ENCODE data around the gene N4BP2L2.

Gene N4BP2L2

GRCh38 chr13:32445461-32445860 is 93.1 kb downstream of the N4BP2L2 start:
- 88% methylated on average over 1 of the region's 2 CpGs; no CpG with 5 or more reads in 1 of the 2 experiments for WGBS, 2 experiments (ENCODE audit: insufficient coverage in 2 of 2)
- no peaks in the 10 kb centered on the region for H3K9me3 ChIP-seq (ENCODE audit: control insufficient read depth, low read length)
- H3K27ac ChIP-seq (ENCODE audit: low read depth, low read length, severe bottlenecking): no peak overlapping the region
- H3K4me1 ChIP-seq (ENCODE audit: control insufficient read depth, insufficient read depth, low read length, poor library complexity, severe bottlenecking): no peaks in the 10 kb centered on the region
- H3K4me3 ChIP-seq (ENCODE audit: extremely low read depth, insufficient read depth, low read length, poor library complexity, severe bottlenecking): no peak overlapping the region
- peaks cover 9% of the 10 kb centered on the region for H3K36me3 ChIP-seq (ENCODE audit: control insufficient read depth, insufficient read depth, low read length)

GRCh38 chr13:32443111-32443510 is 95.5 kb downstream of the N4BP2L2 start:
- Histone ChIP-seq H3K9me3 (ENCODE audit: control insufficient read depth, low read length) (no peaks in the 10 kb centered on the region), H3K36me3 (ENCODE audit: control insufficient read depth, insufficient read depth, low read length) (peaks cover 9% of the 10 kb centered on the region)
- WGBS, 2 experiments (ENCODE audit: insufficient coverage in 2 of 2): 76 to 100% methylated on average over 1 to 2 of the region's 2 CpGs

GRCh38 chr13:32438871-32439270 is 99.7 kb downstream of the N4BP2L2 start:
- Histone ChIP-seq H3K4me3 (ENCODE audit: extremely low read depth, insufficient read depth, low read length, poor library complexity, severe bottlenecking) (no peak overlapping the region), H3K27ac (ENCODE audit: low read depth, low read length, severe bottlenecking) (no peak overlapping the region), H3K9me3 (ENCODE audit: control insufficient read depth, low read length) (no peaks in the 10 kb centered on the region), H3K36me3 (ENCODE audit: control insufficient read depth, insufficient read depth, low read length) (peaks cover 11% of the 10 kb centered on the region), H3K4me1 (ENCODE audit: control insufficient read depth, insufficient read depth, low read length, poor library complexity, severe bottlenecking) (no peaks in the 10 kb centered on the region)
- 88 to 93% methylated on average over 4 of the region's 4 CpGs for WGBS, 2 experiments (ENCODE audit: insufficient coverage in 2 of 2)

More at GRCh38 chr13:32443111-32443510, 95.5 kb downstream of the N4BP2L2 start:
- H3K4me3 ChIP-seq (ENCODE audit: extremely low read depth, insufficient read depth, low read length, poor library complexity, severe bottlenecking): no peak overlapping the region
- H3K27ac ChIP-seq (ENCODE audit: low read depth, low read length, severe bottlenecking): no peak overlapping the region
- H3K4me1 ChIP-seq (ENCODE audit: control insufficient read depth, insufficient read depth, low read length, poor library complexity, severe bottlenecking): no peaks in the 10 kb centered on the region

DNA sequence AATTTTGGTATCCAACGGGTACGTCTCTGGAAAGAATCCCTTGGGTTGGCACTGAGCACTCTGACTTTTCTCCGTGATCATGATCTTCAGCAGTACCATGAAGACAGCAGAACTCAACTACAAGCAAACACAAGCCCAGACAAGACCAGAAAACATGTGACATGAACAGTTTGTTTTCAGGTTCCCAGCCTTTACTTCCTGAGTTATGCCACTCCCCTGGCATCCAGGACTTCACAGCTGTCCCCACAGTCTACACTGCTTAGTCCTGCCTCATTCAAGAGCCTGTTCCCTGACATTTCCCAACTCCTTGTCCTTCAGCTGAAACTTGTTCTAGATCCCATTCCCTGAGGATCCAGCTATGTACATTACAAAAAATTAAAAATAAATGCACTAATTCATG is 105.7 kb downstream of the N4BP2L2 start:
- H3K4me3 ChIP-seq (ENCODE audit: extremely low read depth, insufficient read depth, low read length, poor library complexity, severe bottlenecking): no peak overlapping the region
- WGBS, 2 experiments (ENCODE audit: insufficient coverage in 2 of 2): 83 to 100% methylated on average over 3 of the region's 3 CpGs
- peaks cover 8% of the 10 kb centered on the region for H3K4me1 ChIP-seq (ENCODE audit: control insufficient read depth, insufficient read depth, low read length, poor library complexity, severe bottlenecking)
- H3K27ac ChIP-seq (ENCODE audit: low read depth, low read length, severe bottlenecking): no peak overlapping the region
- no peaks in the 10 kb centered on the region for H3K9me3 ChIP-seq (ENCODE audit: control insufficient read depth, low read length)
- peaks cover 24% of the 10 kb centered on the region for H3K36me3 ChIP-seq (ENCODE audit: control insufficient read depth, insufficient read depth, low read length)

- Histone ChIP-seq H3K4me3 (ENCODE audit: extremely low read depth, insufficient read depth, low read length, poor library complexity, severe bottlenecking) (no peak overlapping the region), H3K27ac (ENCODE audit: low read depth, low read length, severe bottlenecking) (no peak overlapping the region), H3K9me3 (ENCODE audit: control insufficient read depth, low read length) (no peaks in the 10 kb centered on the region), H3K4me1 (ENCODE audit: control insufficient read depth, insufficient read depth, low read length, poor library complexity, severe bottlenecking) (peaks cover 8% of the 10 kb centered on the region), H3K36me3 (ENCODE audit: control insufficient read depth, insufficient read depth, low read length) (peaks cover 20% of the 10 kb centered on the region)
- 100% methylated on average over 1 of the region's 5 CpGs; no CpG with 5 or more reads in 1 of the 2 experiments for WGBS, 2 experiments (ENCODE audit: insufficient coverage in 2 of 2)
Measured at GRCh38 chr13:32431361-32431760, 107.2 kb downstream of the N4BP2L2 start.

- Histone ChIP-seq H3K4me1 (ENCODE audit: control insufficient read depth, insufficient read depth, low read length, poor library complexity, severe bottlenecking) (peaks cover 8% of the 10 kb centered on the region), H3K4me3 (ENCODE audit: extremely low read depth, insufficient read depth, low read length, poor library complexity, severe bottlenecking) (no peak overlapping the region), H3K9me3 (ENCODE audit: control insufficient read depth, low read length) (no peaks in the 10 kb centered on the region), H3K27ac (ENCODE audit: low read depth, low read length, severe bottlenecking) (peak overlapping the region; percentile 6), H3K36me3 (ENCODE audit: control insufficient read depth, insufficient read depth, low read length) (peaks cover 20% of the 10 kb centered on the region)
- WGBS, 2 experiments (ENCODE audit: insufficient coverage in 2 of 2): 75 to 88% methylated on average over 2 to 5 of the region's 6 CpGs
Measured at GRCh38 chr13:32430018-32430747, 108.4 kb downstream of the N4BP2L2 start.

DNA sequence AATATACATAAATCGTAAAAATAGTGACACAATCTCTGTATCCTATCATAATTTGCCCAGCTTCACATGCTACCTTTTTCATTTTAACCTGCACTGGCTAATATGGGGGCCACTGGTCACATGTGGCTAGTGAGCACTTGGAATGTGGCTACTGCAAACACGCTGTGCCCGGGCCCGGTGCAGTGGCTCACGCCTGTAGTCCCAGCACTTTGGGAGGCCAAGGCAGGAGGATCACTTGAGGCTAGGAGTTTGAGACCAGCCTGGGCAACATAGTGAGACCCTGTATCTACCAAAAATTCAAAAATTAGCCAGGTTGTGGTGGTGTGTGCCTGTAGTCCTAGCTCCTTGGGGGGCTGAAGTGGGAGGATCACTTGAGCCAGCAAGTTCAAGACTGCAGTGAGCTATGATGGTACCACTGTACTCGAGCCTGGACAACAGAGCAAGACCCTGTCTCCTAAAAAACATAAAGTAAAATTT is 109.1 kb downstream of the N4BP2L2 start:
- Histone ChIP-seq H3K36me3 (ENCODE audit: control insufficient read depth, insufficient read depth, low read length) (peaks cover 20% of the 10 kb centered on the region), H3K4me3 (ENCODE audit: extremely low read depth, insufficient read depth, low read length, poor library complexity, severe bottlenecking) (no peak overlapping the region), H3K4me1 (ENCODE audit: control insufficient read depth, insufficient read depth, low read length, poor library complexity, severe bottlenecking) (peaks cover 8% of the 10 kb centered on the region), H3K27ac (ENCODE audit: low read depth, low read length, severe bottlenecking) (no peak overlapping the region), H3K9me3 (ENCODE audit: control insufficient read depth, low read length) (no peaks in the 10 kb centered on the region)
- WGBS, 2 experiments (ENCODE audit: insufficient coverage in 2 of 2): 82 to 100% methylated on average over 4 of the region's 6 CpGs

DNA sequence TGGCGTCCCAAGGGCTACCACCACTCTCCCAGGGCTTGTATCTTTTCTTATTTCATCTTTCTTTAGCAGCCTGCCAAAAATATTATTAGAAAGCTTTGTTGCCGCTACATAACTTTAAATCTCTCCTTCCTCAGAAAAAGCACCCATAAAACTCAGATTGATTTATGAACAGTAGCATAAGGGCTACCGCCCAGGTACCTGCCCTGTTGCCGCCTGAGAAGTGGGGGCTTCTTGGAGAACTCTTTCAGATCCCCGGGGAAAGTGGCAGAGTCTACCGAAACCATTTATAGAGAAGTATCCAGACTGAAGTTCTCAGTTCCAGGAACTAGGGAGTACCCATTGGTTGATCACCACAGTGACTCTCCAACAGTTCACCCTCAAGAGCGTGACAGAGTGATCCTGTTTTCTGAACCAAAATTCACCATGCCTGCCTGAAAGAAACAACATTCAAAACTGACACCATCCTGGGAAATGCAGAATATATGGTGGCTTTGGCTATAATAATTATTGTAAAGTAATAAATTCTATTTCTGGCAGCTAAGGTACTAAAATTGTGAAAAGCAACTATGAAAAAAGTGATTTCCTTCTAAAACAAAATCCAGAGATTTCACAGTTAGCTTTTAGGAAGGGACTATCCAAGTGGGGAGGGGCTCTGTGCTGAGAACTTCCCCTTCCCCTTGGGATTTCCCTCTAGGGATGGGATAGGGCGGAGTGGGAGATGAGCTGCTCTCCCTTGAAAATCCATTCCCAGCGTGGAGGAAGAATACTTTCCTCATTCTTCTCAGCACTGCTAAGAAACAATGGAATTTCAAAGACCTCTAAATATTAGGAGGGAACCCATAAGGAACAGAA is 109.8 kb downstream of the N4BP2L2 start:
- Histone ChIP-seq H3K4me3 (ENCODE audit: extremely low read depth, insufficient read depth, low read length, poor library complexity, severe bottlenecking) (peak overlapping the region; percentile 53), H3K27ac (ENCODE audit: low read depth, low read length, severe bottlenecking) (no peak overlapping the region), H3K36me3 (ENCODE audit: control insufficient read depth, insufficient read depth, low read length) (peaks cover 20% of the 10 kb centered on the region), H3K9me3 (ENCODE audit: control insufficient read depth, low read length) (no peaks in the 10 kb centered on the region), H3K4me1 (ENCODE audit: control insufficient read depth, insufficient read depth, low read length, poor library complexity, severe bottlenecking) (peaks cover 8% of the 10 kb centered on the region)
- 92 to 94% methylated on average over 2 to 6 of the region's 9 CpGs for WGBS, 2 experiments (ENCODE audit: insufficient coverage in 2 of 2)

DNA sequence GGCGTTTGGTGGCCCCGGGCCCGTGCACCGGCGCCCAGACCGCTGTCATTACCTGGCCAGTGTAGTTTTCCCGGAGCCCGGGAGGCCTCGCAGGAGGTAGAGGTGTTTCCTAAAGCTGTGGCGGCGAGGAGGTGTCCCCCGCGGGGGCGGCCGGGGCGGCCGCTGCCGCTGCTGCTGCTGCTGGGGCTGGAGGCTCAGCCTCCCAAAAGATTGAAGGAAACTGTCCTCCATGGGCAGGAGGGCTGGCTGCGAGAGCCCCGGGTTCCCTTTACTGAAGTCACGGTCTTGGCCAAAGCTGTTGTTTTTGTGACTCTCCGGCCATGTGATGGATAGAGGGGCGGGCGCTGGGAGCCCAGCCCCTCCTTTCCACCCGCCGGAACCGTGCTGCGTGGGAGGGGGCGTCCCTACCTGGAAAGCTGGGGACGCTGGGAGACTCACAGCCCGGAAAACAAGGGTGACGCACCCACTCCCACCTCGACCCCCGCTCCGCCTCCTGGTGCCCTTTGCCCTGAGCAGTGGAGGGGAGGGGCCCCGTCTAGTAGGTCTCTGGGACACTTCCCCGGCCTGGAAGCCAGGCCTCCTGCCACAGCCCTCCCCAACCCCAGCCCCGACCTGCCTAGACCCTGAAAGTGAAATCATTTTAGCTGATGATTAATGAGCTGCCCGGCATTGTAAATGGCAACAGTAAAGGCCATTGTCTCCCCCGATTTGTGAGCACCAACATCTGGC is 110.6 kb downstream of the N4BP2L2 start, which contains the start of gene N4BP2L1:
Gene N4BP2L1, minus strand, starts transcription at position 279 of the 729 bp plus-strand sequence. Its CDS starts 48 bp downstream, at position 231.
- peaks cover 20% of the 10 kb centered on the region for H3K36me3 ChIP-seq (ENCODE audit: control insufficient read depth, insufficient read depth, low read length)
- H3K4me3 ChIP-seq (ENCODE audit: extremely low read depth, insufficient read depth, low read length, poor library complexity, severe bottlenecking): peak within 1 kb of the TSS; percentile 53
- 6 to 7% methylated on average over 24 to 25 of the region's 40 CpGs for WGBS, 2 experiments (ENCODE audit: insufficient coverage in 2 of 2)
- no peak within 1 kb of the TSS for H3K27ac ChIP-seq (ENCODE audit: low read depth, low read length, severe bottlenecking)
- no peaks in the 10 kb centered on the region for H3K9me3 ChIP-seq (ENCODE audit: control insufficient read depth, low read length)
- H3K4me1 ChIP-seq (ENCODE audit: control insufficient read depth, insufficient read depth, low read length, poor library complexity, severe bottlenecking): peaks cover 8% of the 10 kb centered on the region

Measured in mesodermal cell (in vitro differentiated cells).